HAP-1 (cell line): ENCODE measurements around the gene NAALADL2.

Experiments used
- DNase-seq, 2 experiments: peaks; one replicate each; pipeline ENCODE4 v3.0.0-alpha.2; 2016 to 2020; ENCODE audit warnings: low spot score in 2 of 2
- H3K27me3 ChIP-seq: fragments of 250-450 bp; sonication (Bioruptor Pico); 2 replicates; pipeline ENCODE4 v1.5.1; 2020; ENCODE audit warnings: low read depth, mild to moderate bottlenecking, moderate library complexity
- H3K36me3 ChIP-seq: fragments of 250-450 bp; sonication (Bioruptor Pico); replicated peaks from 2 replicates; pipeline ENCODE4 v1.5.1; 2020; ENCODE audit warnings: mild to moderate bottlenecking
- H3K4me1 ChIP-seq: fragments of 250-450 bp; sonication (Bioruptor Pico); 2 replicates; pipeline ENCODE4 v1.5.1; 2020; ENCODE audit warnings: mild to moderate bottlenecking
- H3K4me3 ChIP-seq: fragments of 250-450 bp; sonication (Bioruptor Pico); 2 replicates; pipeline ENCODE4 v1.5.1; 2020; ENCODE audit warnings: mild to moderate bottlenecking, moderate library complexity
- H3K9me3 ChIP-seq: fragments of 250-450 bp; sonication (Bioruptor Pico); 2 replicates; pipeline ENCODE4 v1.5.1; 2020; ENCODE audit warnings: mild to moderate bottlenecking, moderate library complexity
- in situ Hi-C: fragments of 300-500 bp; cut with MboI; formaldehyde crosslinking; loops from 3 replicates; pipeline ENCODE4 v1.14.3; 2020; ENCODE audit warnings: low sequenced_read_pairs, inconsistent platforms, mixed read lengths

Gene NAALADL2

DNA sequence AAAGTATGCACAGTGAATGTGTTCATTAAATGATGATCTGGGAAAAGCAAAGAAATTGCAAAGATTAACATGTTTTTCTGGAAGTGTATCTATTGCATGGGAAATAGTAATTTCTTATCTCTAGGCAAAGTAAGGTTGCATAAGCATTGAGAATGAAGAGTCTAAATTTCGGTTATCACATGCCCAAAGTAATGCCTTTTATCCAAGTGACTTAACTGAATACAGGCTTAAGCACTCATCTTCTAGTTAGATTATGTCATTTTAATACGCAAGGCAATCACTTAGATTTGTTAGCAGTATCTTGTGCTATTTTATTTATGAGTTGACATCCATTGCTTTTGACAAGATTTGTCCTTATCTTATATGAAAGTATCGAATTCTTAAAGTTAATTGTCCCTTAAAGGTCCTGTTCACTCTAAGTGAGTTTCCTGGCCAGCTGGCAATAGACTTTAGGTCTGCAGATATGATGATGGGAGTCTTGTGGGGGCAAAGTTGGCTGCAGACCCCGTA, 100.5 kb downstream of the NAALADL2 start:
- H3K4me3 ChIP-seq = no peak overlapping the region
- H3K4me1 ChIP-seq = peaks cover 17% of the 10 kb centered on the region
- no peak for DNase-seq
- H3K36me3 ChIP-seq = no peaks in the 10 kb centered on the region
- no peaks in the 10 kb centered on the region for H3K9me3 ChIP-seq
- no peaks in the 10 kb centered on the region; the same call in 1 of the 2 replicates for H3K27me3 ChIP-seq
- in situ Hi-C loops = no loop called here

DNA sequence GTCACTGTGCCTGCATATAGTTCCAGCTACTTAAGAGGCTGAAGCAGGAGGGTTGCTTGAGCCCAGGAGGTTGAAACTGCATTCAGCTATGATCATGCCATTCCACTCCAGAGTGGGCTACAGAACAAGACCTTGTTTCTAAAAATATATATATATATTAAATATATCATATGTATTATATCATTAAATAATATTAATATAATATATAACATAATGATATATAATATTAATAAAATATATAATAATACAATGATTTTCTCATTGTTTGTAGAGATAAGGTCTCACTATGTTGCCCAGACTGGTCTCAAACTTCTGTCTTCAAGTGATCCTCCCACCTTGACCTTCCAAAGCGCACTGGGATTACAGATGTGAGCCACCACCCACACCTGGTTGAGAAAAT, 101.8 kb downstream of the NAALADL2 start:
- Histone ChIP-seq H3K9me3 (no peaks in the 10 kb centered on the region), H3K4me1 (peaks cover 4% of the 10 kb centered on the region), H3K36me3 (no peaks in the 10 kb centered on the region), H3K27me3 (no peaks in the 10 kb centered on the region; the same call in 1 of the 2 replicates), H3K4me3 (no peak overlapping the region)
- DNase-seq = no peak
- in situ Hi-C loops = no loop called here

DNA sequence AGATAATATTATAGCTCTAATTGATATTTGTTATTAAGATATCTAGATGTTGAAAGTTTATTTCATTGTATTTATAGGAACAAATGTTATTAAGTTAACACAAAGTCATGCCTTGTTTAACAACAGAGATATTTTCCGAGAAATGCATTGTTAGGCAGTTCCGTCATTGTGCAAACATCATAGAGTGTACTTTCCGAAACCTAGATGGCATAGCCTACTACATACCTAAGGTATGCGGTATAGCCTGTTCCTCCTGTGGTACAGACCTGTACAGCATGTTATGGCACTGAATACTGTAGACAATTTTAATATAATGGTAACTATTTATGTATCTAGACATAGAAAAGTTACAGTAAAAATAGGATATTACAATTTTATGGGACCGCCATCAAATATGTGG, 114.3 kb downstream of the NAALADL2 start:
- Histone ChIP-seq H3K4me1 (no peaks in the 10 kb centered on the region), H3K36me3 (no peaks in the 10 kb centered on the region), H3K4me3 (no peak overlapping the region), H3K27me3 (no peaks in the 10 kb centered on the region), H3K9me3 (no peaks in the 10 kb centered on the region)
- in situ Hi-C loops = no loop called here
- DNase-seq = no peak

GRCh38 chr3:174986685-174987084, 127.6 kb downstream of the NAALADL2 start:
- no peak overlapping the region for H3K4me3 ChIP-seq
- no peak for DNase-seq
- H3K36me3 ChIP-seq = no peaks in the 10 kb centered on the region
- H3K27me3 ChIP-seq = no peaks in the 10 kb centered on the region
- in situ Hi-C loops = no loop called here
- H3K4me1 ChIP-seq = no peaks in the 10 kb centered on the region
- no peaks in the 10 kb centered on the region for H3K9me3 ChIP-seq

GRCh38 chr3:175001091-175001490, 142.0 kb downstream of the NAALADL2 start:
- no peak overlapping the region for H3K4me3 ChIP-seq
- H3K27me3 ChIP-seq = no peaks in the 10 kb centered on the region
- H3K9me3 ChIP-seq = no peaks in the 10 kb centered on the region
- no peaks in the 10 kb centered on the region for H3K36me3 ChIP-seq
- no peaks in the 10 kb centered on the region for H3K4me1 ChIP-seq
- in situ Hi-C loops = no loop called here
- DNase-seq = no peak

- H3K4me3 ChIP-seq = no peak overlapping the region
- H3K36me3 ChIP-seq = no peaks in the 10 kb centered on the region
- in situ Hi-C loops = no loop called here
- H3K27me3 ChIP-seq = no peaks in the 10 kb centered on the region
- no peaks in the 10 kb centered on the region for H3K4me1 ChIP-seq
- H3K9me3 ChIP-seq = no peaks in the 10 kb centered on the region
- no peak for DNase-seq
These were observed 143.6 kb downstream of the NAALADL2 start for GRCh38 chr3:175002732-175003143.

GRCh38 chr3:175003590-175003989, 144.5 kb downstream of the NAALADL2 start:
- Histone ChIP-seq H3K9me3 (no peaks in the 10 kb centered on the region), H3K27me3 (no peaks in the 10 kb centered on the region), H3K36me3 (no peaks in the 10 kb centered on the region), H3K4me1 (no peaks in the 10 kb centered on the region), H3K4me3 (no peak overlapping the region)
- no peak for DNase-seq
- in situ Hi-C loops = no loop called here

DNA sequence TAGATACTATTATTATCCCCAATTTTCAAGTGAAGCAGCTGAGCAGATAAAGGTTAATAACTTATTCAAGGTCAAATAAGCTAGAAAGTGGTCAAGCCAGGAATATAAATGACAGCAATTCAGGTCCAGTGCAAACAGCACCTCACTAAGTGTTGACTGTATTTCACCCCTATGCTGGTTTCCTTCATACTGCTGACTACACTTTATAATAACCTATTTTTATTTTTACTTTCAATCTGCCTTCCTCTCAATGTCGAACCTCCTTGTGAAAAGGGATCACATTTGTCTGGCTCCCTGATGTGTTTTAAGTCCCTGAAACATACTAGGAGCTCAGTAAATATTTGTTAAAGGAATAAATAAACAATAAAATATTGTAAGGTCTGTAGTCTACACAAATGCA, 146.1 kb downstream of the NAALADL2 start:
- in situ Hi-C loops = no loop called here
- Histone ChIP-seq H3K27me3 (no peaks in the 10 kb centered on the region), H3K4me3 (no peak overlapping the region), H3K4me1 (no peaks in the 10 kb centered on the region), H3K36me3 (no peaks in the 10 kb centered on the region), H3K9me3 (no peaks in the 10 kb centered on the region)
- no peak for DNase-seq

DNA sequence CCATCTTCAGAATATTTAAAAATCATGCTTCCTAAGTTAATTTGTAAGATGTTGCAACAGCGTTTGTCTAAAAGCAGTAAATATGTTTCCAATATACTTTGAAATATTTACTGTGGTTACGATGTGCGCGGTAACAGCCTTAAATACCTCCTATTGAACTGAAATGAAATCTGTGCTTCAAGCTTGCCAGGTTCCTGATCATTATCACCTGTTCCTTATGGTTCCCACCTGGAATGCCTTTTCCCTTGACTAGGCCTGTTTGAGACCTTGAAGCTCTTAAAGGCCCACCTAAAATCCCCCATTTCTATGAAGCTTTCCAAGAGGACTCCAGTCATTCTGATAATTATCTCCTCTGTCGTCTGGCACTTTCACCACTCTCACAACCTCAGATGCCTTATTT, 146.7 kb downstream of the NAALADL2 start:
- no peaks in the 10 kb centered on the region for H3K36me3 ChIP-seq
- no peak overlapping the region for H3K4me3 ChIP-seq
- in situ Hi-C loops = no loop called here
- no peaks in the 10 kb centered on the region for H3K4me1 ChIP-seq
- no peak for DNase-seq
- no peaks in the 10 kb centered on the region for H3K9me3 ChIP-seq
- H3K27me3 ChIP-seq = no peaks in the 10 kb centered on the region

DNA sequence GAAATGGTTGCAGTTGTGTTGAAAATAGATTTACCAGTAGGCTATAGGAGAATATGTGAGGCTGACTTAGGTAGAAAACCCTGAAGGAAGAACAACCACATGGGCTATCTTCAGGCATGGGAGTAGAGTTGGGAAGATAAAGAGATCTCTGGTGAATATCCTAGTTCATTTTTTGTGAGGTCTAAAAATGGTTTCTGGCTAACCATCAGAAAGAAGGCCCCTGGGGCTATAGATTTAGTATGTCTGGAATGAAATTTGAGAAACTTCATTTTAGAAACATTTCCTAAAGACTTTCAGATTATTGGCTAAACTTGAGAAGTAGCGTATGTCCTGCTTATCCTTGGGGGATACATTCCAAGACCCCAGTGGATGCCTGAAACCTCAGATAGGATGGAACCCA, 148.2 kb downstream of the NAALADL2 start:
- no peaks in the 10 kb centered on the region for H3K36me3 ChIP-seq
- no peaks in the 10 kb centered on the region for H3K27me3 ChIP-seq
- DNase-seq = no peak
- no peak overlapping the region for H3K4me3 ChIP-seq
- H3K9me3 ChIP-seq = no peaks in the 10 kb centered on the region
- in situ Hi-C loops = no loop called here
- H3K4me1 ChIP-seq = no peaks in the 10 kb centered on the region

- Histone ChIP-seq H3K27me3 (no peaks in the 10 kb centered on the region), H3K36me3 (no peaks in the 10 kb centered on the region), H3K4me1 (no peaks in the 10 kb centered on the region), H3K9me3 (no peaks in the 10 kb centered on the region), H3K4me3 (no peak overlapping the region)
- DNase-seq = no peak
- in situ Hi-C loops = no loop called here
These were observed 150.2 kb downstream of the NAALADL2 start for GRCh38 chr3:175009295-175009694.

- no peak overlapping the region for H3K4me3 ChIP-seq
- no peak for DNase-seq
- H3K27me3 ChIP-seq = no peaks in the 10 kb centered on the region
- in situ Hi-C loops = no loop called here
- H3K4me1 ChIP-seq = no peaks in the 10 kb centered on the region
- no peaks in the 10 kb centered on the region for H3K9me3 ChIP-seq
- H3K36me3 ChIP-seq = no peaks in the 10 kb centered on the region
These were observed 156.0 kb downstream of the NAALADL2 start for GRCh38 chr3:175015056-175015635.

GRCh38 chr3:175018946-175019727, 160.0 kb downstream of the NAALADL2 start:
- H3K27me3 ChIP-seq = no peaks in the 10 kb centered on the region
- H3K9me3 ChIP-seq = no peaks in the 10 kb centered on the region
- in situ Hi-C loops = no loop called here
- peaks cover 4% of the 10 kb centered on the region; the same call in 1 of the 2 replicates for H3K4me1 ChIP-seq
- H3K36me3 ChIP-seq = no peaks in the 10 kb centered on the region
- H3K4me3 ChIP-seq = no peak overlapping the region
- DNase-seq = no peak

DNA sequence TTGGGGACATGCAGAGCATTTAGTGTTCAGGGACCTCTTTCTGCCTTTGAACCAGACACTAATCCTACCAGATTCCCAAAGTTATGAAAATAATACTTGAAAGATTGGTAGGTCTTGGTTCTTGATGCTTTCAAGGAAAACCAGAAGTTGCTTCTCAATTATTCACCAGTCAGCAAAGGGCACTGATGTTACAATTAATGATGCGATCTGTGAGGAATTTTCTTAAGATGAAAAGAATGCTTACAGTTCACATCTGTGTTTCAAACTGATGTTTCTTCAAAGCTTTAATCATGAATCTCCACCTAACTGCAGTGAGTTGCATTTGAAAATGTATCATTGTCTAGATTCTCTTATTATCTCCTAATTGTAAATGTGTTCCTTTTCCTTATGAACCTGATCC, 161.0 kb downstream of the NAALADL2 start:
- Histone ChIP-seq H3K27me3 (no peaks in the 10 kb centered on the region), H3K36me3 (no peaks in the 10 kb centered on the region), H3K9me3 (no peaks in the 10 kb centered on the region), H3K4me3 (no peak overlapping the region), H3K4me1 (peaks cover 4% of the 10 kb centered on the region; the same call in 1 of the 2 replicates)
- no peak for DNase-seq
- in situ Hi-C loops = no loop called here
